ENCODE data around the gene HSPA12B. TPM values are rescaled to one million over a fixed set of nuclear protein-coding genes. Genes with fewer than 3 reads are reported as not detected.
A peak's percentile ranks its signal among the peaks of the same experiment; 100 is the strongest.

The HSPA12B gene
- total RNA-seq, 1 donor from 2014 or later = 16.6 TPM

GRCh38 chr20:3721912-3722311 is 10.6 kb upstream of the HSPA12B start:
- no peak for ATAC-seq (ENCODE audit: poor library complexity)
- no peak for DNase-seq
- intact Hi-C loops (cut with DNase I) = no loop called here

- DNase-seq = no peak
- ATAC-seq (ENCODE audit: poor library complexity) = no peak
- intact Hi-C loops (cut with DNase I) = no loop called here
Observed at GRCh38 chr20:3723284-3723683, 9.2 kb upstream of the HSPA12B start.

GRCh38 chr20:3724356-3724755 is 8.1 kb upstream of the HSPA12B start:
- DNase-seq = no peak
- ATAC-seq (ENCODE audit: poor library complexity) = no peak
- intact Hi-C loops (cut with DNase I) = no loop called here

- DNase-seq (peak; percentile 50), ATAC-seq (ENCODE audit: poor library complexity) (peak; percentile 52)
- intact Hi-C loops (cut with DNase I) = no loop called here
Observed at GRCh38 chr20:3727401-3728021, 5.0 kb upstream of the HSPA12B start.

GRCh38 chr20:3728354-3728753 is 4.1 kb upstream of the HSPA12B start:
- DNase-seq (no peak), ATAC-seq (ENCODE audit: poor library complexity) (no peak)

GRCh38 chr20:3728876-3729275 is 3.6 kb upstream of the HSPA12B start:
- intact Hi-C loops (cut with DNase I) = no loop called here
- ATAC-seq (ENCODE audit: poor library complexity) = no peak
- DNase-seq = peak; percentile 39

More at GRCh38 chr20:3728354-3728753, 4.1 kb upstream of the HSPA12B start:
- intact Hi-C loops (cut with DNase I) = no loop called here

GRCh38 chr20:3729378-3729777 is 3.1 kb upstream of the HSPA12B start:
- no peak for DNase-seq
- intact Hi-C loops (cut with DNase I) = no loop called here

GRCh38 chr20:3729811-3730540 is 2.5 kb upstream of the HSPA12B start:
- DNase-seq (peak; percentile 55), ATAC-seq (ENCODE audit: poor library complexity) (no peak)
- intact Hi-C loops (cut with DNase I) = no loop called here

More at GRCh38 chr20:3729378-3729777, 3.1 kb upstream of the HSPA12B start:
- no peak for ATAC-seq (ENCODE audit: poor library complexity)

GRCh38 chr20:3730803-3731672 is 1.4 kb upstream of the HSPA12B start:
- no peak for ATAC-seq (ENCODE audit: poor library complexity)
- intact Hi-C loops (cut with DNase I) = no loop called here
- peak; percentile 33 for DNase-seq

GRCh38 chr20:3731944-3732326 is 550 bp upstream of the HSPA12B start:
- DNase-seq = no peak
- intact Hi-C loops (cut with DNase I) = no loop called here
- ATAC-seq (ENCODE audit: poor library complexity) = no peak

GRCh38 chr20:3733119-3733995 is 872 bp downstream of the HSPA12B start:
- DNase-seq (peak; percentile 40), ATAC-seq (ENCODE audit: poor library complexity) (peak; percentile 13)
- intact Hi-C loops (cut with DNase I) = no loop called here

- DNase-seq (peak; percentile 61), ATAC-seq (ENCODE audit: poor library complexity) (peak; percentile 25)
- intact Hi-C loops (cut with DNase I) = no loop called here
Observed at GRCh38 chr20:3734111-3734843, 1.8 kb downstream of the HSPA12B start.

GRCh38 chr20:3735768-3736167 is 3.3 kb downstream of the HSPA12B start:
- no peak for ATAC-seq (ENCODE audit: poor library complexity)

GRCh38 chr20:3738111-3739053 is 5.9 kb downstream of the HSPA12B start:
- ATAC-seq (ENCODE audit: poor library complexity) = no peak
- intact Hi-C loops (cut with DNase I) = no loop called here
- no peak for DNase-seq

More at GRCh38 chr20:3735768-3736167, 3.3 kb downstream of the HSPA12B start:
- intact Hi-C loops (cut with DNase I) = no loop called here
- DNase-seq = no peak

- intact Hi-C loops (cut with DNase I) = no loop called here
- DNase-seq (peak; percentile 65), ATAC-seq (ENCODE audit: poor library complexity) (peak; percentile 52)
Observed at GRCh38 chr20:3739054-3739925, 6.8 kb downstream of the HSPA12B start.

- intact Hi-C loops (cut with DNase I) = no loop called here
- ATAC-seq (ENCODE audit: poor library complexity) = peak; percentile 16
- DNase-seq = no peak
Observed at GRCh38 chr20:3739926-3740451, 7.5 kb downstream of the HSPA12B start.

Measured in Right ventricle myocardium superior (tissue), 1 donor.